ENCODE results near the gene ZNF750.

GRCh38 chr17:82841921-82842596, 2.2 kb upstream of the ZNF750 start:
- TF ChIP-seq CTCF (IDR thresholded peaks at IDR 0.05) (no peak), POLR2AphosphoS5 (IDR thresholded peaks at IDR 0.05; ENCODE audit: low read depth, low read length) (no peak), REST (IDR thresholded peaks at IDR 0.05; ENCODE audit: insufficient read depth in 1 of 2, low read depth in 2 of 2, low read length in 1 of 2) (no peak), SIN3A (IDR thresholded peaks at IDR 0.05; ENCODE audit: borderline replicate concordance, insufficient read depth, low read depth, low read length) (no peak)

All from Panc1 (cell line).